Measurements from ENCODE around the gene KIAA1755.

KIAA1755 gene

DNA sequence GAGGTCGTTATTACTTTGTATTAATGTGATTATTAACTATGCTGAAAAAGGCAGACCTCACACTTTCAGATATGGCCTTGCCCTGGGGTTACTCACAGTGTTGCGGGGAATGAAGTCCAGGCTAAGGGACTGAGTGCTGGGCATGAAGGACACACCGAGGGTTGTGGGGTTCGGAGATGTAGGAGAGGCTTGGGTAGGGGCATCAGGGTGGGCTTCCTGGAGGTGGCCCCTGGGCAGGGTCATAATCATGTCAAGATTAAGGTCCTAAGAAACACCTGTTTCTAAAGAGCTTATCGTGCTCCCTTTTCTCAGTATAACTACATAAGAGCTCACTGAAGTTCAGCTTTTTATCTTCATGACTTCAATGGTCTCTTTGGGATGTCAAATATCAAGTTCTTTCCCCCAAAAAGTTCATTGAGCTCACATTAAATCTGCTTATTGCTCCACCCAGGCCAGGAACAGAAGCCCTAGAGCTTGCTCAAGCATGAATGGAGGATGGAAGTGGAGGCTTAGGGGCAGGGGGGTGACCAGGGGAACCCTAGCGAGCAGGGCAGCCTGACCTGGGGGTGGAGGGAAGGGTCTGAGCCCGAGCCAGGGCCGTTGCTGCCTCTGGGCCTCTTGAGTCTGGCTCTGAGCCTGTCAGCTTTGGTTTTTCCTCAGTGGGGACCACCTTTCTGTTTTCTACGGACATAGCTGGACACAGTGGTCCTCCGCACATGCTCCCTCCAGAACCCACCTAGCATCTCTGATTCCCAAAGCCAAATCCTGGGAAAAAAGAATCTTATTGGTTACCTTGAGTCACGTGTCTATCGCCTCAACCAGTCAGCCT lies 58.2 kb downstream of the KIAA1755 start:
- TF ChIP-seq, protein P1, sequence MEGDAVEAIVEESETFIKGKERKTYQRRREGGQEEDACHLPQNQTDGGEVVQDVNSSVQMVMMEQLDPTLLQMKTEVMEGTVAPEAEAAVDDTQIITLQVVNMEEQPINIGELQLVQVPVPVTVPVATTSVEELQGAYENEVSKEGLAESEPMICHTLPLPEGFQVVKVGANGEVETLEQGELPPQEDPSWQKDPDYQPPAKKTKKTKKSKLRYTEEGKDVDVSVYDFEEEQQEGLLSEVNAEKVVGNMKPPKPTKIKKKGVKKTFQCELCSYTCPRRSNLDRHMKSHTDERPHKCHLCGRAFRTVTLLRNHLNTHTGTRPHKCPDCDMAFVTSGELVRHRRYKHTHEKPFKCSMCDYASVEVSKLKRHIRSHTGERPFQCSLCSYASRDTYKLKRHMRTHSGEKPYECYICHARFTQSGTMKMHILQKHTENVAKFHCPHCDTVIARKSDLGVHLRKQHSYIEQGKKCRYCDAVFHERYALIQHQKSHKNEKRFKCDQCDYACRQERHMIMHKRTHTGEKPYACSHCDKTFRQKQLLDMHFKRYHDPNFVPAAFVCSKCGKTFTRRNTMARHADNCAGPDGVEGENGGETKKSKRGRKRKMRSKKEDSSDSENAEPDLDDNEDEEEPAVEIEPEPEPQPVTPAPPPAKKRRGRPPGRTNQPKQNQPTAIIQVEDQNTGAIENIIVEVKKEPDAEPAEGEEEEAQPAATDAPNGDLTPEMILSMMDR (IDR thresholded peaks at IDR 0.05; ENCODE audit: low read depth, low read length, missing control alignments) = no peak

DNA sequence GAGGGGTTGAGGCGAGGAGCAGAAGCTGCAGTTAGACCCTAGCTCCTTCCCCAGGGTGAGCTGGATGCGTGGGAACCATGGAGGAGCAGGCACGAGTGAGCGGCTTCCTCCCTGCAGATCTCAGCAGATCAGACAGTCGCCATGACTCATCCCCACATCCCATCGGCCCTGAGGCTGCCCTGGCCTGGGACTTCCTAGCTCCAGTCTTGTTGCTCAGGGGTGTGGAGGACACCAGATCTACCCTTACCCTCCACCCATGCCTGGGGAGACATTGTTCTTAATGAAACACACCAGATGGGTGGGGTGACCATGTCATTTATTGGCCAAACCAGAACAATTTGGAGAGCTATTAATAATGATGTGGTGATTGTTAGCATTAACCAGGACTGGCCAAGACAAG lies 59.2 kb downstream of the KIAA1755 start:
- TF ChIP-seq, protein P1 (IDR thresholded peaks at IDR 0.05; ENCODE audit: low read depth, low read length, missing control alignments) = no peak
- in situ Hi-C loops (cut with HindIII; ENCODE audit: low sequenced_read_pairs) = no loop called here
- no peak overlapping the region for H3K4me3 ChIP-seq (ENCODE audit: low read depth, low read length)
- DNase-seq (ENCODE audit: low read depth) = no peak

More for the DNA sequence above, 58.2 kb downstream of the KIAA1755 start:
- in situ Hi-C loops (cut with HindIII; ENCODE audit: low sequenced_read_pairs) = no loop called here
- no peak for DNase-seq (ENCODE audit: low read depth)
- H3K4me3 ChIP-seq (ENCODE audit: low read depth, low read length) = no peak overlapping the region

DNA sequence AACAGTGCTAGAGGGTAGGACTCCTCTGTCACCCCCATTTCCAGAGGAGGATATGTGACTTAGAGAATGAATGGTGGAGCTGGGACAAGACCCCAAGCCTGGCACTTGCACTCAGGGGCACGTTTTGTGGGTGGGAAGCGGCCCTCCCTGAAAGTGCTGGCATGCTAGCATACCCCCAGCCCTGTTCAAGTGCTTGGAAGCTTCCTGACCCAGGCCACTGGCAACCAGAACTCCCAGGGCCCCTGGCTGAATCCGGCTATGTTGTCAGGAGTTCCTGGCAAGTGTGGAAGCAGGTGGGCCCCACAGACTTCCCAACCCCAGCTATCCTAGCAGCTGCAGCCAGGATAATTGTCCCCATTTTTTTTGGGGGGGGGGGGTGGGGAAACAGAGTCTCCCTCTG lies 59.9 kb downstream of the KIAA1755 start:
- H3K4me3 ChIP-seq (ENCODE audit: low read depth, low read length) = no peak overlapping the region
- no peak for DNase-seq (ENCODE audit: low read depth)
- in situ Hi-C loops (cut with HindIII; ENCODE audit: low sequenced_read_pairs) = no loop called here
- TF ChIP-seq, protein P1 (IDR thresholded peaks at IDR 0.05; ENCODE audit: low read depth, low read length, missing control alignments) = no peak

DNA sequence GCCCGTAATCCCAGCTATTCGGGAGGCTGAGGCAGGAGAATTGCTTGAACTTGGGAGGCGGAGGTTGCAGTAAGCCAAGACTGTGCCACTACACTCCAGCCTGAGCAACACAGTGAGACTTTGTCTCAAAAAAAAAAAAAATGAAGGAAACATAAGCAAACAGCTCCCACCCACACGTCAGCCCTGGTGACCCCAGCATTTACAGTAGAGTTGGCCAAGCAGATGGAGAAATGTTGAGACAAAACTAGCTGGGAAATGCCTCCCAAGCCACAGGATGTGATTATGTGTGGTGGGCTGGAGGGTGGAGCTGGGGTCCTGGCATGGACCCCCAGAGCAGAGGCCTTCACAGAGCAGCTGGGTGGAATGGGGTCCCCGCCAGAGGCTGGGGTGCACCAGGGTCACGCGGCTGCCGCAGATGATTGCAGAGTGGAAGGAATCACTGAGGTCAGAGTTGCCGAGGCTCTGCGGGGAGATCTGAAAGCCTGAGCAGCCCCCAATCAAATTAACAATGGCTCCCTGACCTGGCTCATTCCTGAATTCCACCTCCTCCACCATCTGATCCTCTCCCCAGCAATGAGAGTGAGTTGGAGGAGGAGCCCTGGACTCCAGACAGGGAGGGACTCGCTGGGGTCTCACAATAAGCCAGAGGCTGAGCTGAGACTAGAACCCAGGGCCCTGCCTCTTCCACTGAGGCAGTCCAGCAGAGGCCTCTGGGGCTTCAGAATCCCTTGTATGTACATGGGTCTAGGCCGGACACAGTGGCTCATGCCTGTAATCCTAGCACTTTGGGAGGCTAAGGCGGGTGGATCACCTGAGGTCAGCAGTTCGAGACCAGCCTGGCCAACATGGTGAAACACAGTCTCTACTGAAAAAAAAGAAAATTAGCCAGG lies 60.8 kb downstream of the KIAA1755 start:
- H3K4me3 ChIP-seq (ENCODE audit: low read depth, low read length) = no peak overlapping the region
- in situ Hi-C loops (cut with HindIII; ENCODE audit: low sequenced_read_pairs) = no loop called here
- DNase-seq (ENCODE audit: low read depth) = no peak
- TF ChIP-seq, protein P1 (IDR thresholded peaks at IDR 0.05; ENCODE audit: low read depth, low read length, missing control alignments) = no peak

DNA sequence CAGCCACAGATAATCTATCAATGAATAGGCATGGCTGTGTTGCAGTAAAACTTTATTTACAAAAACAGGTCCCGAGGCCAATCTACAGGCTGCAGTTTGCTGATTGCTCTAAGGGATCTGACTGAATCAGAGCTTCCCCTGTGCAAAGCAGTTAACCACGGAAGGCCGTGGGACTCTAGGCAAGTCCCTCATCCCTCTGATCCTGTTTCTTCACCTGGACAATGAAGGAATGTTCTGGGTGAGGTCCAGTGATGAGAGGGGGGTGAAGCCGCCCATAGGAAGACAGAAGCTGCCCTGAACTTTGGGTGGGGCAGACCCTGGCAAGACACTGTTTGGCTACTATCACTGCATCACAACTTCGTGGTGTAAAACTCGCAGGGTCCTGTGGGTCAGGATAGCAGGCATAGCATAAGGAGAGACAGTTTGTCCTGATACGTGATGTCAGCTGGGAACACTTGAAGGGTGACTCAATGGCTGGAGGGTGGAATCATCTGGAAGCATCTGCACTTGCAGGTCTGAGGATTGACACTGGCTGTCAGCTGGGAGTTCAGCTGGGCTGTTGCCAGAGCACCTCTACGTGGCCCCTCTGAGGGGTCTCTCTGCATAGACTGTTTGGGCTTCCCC lies 62.2 kb downstream of the KIAA1755 start:
- H3K4me3 ChIP-seq (ENCODE audit: low read depth, low read length) = no peak overlapping the region
- DNase-seq (ENCODE audit: low read depth) = no peak
- in situ Hi-C loops (cut with HindIII; ENCODE audit: low sequenced_read_pairs) = no loop called here
- TF ChIP-seq, protein P1 (IDR thresholded peaks at IDR 0.05; ENCODE audit: low read depth, low read length, missing control alignments) = no peak

DNA sequence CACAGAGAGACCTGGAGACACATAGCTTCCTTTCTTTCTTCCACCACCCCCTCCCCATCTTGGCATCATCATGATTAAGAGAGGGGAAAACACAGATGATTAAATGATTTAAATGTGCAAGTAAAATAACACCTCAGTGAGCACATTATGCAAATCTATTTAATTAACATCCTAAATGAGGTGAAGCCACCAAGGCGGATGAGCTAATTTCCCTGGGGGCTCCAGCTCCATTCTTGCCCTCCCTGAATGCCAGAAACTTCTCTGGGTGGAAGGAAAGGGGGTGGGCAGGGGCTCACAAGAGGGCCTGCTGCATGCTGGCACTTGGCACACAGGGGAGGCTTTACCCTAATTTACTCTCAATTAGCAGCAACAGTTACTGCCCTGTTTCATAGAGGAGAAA lies 62.9 kb downstream of the KIAA1755 start:
- in situ Hi-C loops (cut with HindIII; ENCODE audit: low sequenced_read_pairs) = no loop called here

More for the DNA sequence above, 62.9 kb downstream of the KIAA1755 start:
- no peak for DNase-seq (ENCODE audit: low read depth)
- no peak overlapping the region for H3K4me3 ChIP-seq (ENCODE audit: low read depth, low read length)
- TF ChIP-seq, protein P1 (IDR thresholded peaks at IDR 0.05; ENCODE audit: low read depth, low read length, missing control alignments) = no peak

All from astrocyte of the cerebellum (primary cell).